CD4-positive, alpha-beta T cell treated with Interferon gamma for 1 hour (primary cell): ENCODE data around the gene ANO1.
"Not testable (repeated sequence)": the region's sequence is repeated elsewhere in the genome, so short reads cannot be mapped to it uniquely, and the experiment has no call there.

Source experiments
- DNase-seq: peaks from one replicate; pipeline ENCODE4 v3.0.0-alpha.2; 2020

Gene ANO1

GRCh38 chr11:70078095-70078780, at the start of gene ANO1:
Gene ANO1, plus strand, starts transcription at chr11:70078317. Its CDS starts 290 bp downstream, at chr11:70078607.
- no peak for DNase-seq

- DNase-seq, result no peak
These were observed 48.8 kb upstream of the ANO1 start for GRCh38 chr11:70029115-70029860.

DNA sequence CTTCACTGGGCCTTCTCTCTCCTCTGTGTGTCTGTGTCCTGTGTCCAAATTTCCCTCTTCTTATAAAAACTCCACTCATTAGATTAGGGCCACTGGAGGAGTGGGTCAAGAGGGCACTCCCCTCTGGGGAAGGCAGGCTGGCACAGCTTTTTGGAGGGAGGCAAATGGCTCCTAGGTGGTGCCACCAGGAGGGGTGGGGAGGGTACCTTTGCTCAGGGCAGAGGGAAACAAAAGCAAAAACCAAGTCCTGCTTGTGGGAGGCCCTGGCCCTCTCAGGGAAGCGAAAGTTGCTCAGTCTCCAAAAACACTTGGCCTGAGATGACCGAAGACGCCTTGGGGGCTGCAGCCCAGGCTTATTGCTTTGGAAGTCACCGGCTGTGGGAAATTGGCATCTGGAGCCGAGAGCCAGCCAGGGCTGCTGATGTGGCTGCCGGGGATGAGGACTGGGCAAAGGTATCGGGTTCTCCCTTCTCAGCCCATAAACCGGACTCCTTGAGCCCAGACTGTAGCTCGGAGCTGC, 48.2 kb upstream of the ANO1 start:
- no peak for DNase-seq

GRCh38 chr11:70030412-70030811, 47.7 kb upstream of the ANO1 start:
- no peak for DNase-seq

DNA sequence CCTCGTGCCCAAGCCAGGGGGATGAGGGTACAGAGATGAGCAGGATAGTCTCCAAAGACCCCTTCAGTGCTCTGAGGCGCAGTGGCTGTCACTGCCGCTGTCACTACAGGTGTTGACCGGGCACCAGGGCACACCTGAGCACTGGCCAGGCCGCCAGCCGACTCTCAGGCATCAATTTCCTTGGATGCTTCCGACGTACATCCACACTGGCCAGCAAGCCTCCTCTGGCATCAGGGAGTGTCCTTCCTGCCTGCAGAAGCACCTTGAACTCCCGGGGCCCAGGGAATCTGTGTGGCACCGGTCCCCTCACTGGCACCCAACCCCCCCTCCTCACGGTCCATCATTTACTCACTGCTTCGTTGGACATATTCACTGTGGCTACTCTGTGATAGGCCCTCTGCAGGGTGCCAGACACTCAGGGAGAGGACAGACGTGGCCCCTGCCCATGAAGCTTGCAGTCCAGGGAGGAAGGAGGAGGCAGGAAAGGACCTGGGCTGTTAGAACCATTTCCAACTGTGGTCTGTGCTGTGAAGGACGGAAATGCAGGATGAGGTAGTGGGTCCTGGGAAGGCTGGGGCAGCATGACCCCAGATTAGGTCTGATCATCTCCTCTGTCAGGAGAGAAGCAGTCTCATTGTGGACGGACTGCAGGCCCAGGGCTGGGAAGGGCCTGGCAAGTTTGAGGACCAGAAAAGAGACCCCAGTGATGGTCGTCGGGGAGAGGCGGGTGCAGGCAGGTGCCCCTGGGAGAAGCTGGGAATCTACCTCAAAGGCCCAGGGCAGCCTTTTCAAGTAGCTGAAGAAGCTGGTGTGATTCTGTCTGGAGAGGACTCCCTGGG, 46.3 kb upstream of the ANO1 start:
- DNase-seq, result no peak

GRCh38 chr11:70032470-70032795, 45.7 kb upstream of the ANO1 start:
- no peak for DNase-seq

DNA sequence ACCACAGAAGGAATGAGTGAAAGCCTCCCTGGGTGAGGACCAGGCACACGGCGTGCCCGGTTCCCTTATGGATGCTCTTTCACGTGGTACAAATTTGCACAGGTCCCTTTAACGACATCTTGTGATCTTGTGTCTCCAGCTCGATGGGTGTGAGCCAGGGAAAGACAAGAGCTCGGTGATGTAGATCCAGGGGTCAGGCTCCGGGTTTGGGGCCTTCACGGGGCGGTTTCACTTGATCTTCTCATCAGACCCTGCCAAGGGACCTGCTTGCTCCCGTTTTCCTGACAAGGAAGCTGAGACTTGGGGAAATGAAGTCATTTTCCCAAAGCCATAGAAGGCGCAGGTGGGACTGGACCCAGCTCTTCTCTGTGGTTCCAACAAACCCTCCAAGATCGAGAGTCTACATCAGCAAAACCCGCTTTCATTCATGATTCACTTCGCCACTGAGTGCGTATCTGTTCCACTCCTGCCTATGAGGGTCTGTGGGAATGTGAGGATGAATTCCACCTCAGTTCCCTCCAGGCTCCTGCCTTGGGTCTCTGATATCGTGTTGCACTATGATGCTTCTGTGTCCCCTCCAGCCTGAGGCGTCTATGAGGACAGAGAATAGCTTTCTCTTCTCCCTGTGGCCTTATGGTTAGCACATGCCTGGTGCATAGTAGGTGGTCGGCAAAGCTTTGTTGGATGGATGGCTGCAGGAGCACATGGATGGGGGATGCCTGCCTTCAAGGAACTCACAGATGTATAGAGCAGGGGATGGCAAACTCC, 45.0 kb upstream of the ANO1 start:
- DNase-seq, result no peak

GRCh38 chr11:70033711-70034070, 44.4 kb upstream of the ANO1 start:
- DNase-seq, result no peak

DNA sequence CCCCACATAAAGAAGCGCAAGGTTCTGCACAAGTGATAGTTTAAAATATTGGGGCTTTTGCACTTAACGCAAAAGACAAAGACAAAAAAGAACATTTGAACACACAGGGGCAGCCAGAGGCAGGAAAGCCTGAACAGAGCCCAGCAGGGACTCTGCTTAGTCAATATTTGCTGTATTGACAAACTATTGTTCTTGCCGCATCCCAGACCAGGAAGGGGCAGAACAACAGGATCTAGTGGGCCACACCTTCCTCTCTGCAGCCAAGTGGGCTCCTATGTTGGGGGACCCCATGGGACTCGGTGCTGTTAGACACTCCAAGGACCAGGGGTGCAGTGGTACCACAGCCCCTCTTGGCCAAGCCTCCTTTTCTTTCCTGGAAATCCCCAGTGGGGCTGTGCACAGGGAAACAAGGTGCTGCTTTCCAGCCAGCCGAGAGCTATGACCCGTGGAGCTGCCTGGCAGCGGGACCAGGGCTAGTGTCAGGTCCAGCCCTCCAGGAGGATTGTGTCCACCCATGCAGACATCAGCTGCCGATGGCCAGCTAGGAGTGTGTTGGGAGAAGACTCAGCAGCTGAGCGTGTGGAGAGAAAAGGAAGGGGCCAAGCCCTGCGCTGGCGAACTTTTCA, 43.3 kb upstream of the ANO1 start:
- DNase-seq, result no peak

- not testable (repeated sequence) for DNase-seq
These were observed 42.5 kb upstream of the ANO1 start for GRCh38 chr11:70035665-70036064.

DNA sequence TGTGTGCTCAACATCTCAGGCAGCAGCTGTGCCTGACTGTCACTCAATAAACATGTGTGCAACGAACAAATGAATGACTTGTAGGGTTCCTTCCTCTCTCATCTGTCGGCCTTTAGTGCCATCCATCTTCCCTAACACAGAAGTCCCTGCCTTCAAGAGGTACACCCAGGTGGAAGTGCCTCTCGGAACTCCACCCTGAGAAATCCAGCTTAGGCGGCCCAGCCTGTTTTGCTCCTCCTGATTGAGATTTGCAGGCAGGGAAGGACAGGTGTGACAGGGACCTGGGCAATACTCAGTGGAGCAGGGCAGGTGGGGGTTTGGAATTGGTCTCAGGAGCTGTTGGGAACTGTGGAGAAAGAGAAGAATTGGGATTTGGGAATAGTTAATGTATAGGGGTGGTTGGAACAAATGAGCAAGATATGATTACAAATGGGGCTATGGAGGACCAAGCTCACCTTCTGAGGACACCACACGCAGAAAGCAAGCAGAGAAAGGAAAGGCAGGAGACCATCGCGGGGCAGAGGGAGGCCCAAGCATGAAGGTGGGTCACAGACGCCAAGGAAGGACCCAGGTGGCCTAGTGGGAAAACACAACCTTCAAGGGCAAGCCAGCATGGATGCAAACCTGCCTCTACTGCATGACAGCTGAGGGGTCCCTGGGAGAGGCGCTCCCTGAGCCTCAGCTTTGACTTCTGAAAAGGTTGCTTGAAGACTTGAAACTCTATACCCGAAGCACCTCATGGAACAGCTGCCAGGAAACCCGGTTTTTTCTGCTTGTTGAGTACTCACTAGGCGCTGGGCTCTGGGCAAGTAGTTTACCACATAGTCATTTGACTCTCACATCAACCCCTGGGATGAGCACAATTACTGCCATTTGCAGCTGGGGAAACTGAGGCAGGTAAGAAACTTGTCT, 40.9 kb upstream of the ANO1 start:
- no peak for DNase-seq

DNA sequence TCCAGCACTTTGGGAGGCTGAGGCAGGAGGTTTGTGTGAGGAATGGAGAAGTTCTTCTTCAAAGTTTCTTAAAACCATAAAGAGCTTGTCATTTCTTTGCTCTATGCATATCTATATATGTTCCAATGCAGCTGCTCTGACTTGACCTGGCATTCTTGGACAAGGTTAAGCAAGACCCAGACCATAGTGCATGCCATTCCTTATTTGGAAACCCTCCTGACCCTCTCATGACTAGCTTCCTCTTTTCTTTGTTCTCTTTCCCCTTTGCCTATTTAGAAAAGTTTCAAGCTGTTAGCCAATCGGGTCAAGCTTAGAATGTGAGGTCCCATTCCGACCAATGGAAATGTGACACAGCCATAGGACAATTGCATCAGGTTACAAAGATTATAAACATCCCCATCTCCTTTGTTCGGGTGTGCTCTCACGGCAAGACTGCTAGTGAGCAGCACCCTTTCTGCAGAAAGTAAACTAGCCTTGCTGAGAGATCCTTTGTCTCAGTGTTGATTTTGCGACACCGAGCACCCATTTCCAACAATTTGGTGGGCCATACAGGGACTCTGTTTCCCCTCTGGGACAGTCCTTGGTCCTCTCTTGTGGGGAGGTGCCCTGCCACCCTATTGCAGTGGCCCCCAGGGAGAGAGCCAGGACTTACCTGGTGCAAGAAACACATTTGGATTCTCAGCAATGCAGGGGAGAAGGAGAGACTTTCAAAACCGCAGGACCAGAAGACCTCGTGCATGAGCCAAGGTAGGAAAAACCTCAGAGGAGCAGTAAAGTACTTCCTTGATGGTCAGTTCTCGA, 39.9 kb upstream of the ANO1 start:
- no peak for DNase-seq

DNA sequence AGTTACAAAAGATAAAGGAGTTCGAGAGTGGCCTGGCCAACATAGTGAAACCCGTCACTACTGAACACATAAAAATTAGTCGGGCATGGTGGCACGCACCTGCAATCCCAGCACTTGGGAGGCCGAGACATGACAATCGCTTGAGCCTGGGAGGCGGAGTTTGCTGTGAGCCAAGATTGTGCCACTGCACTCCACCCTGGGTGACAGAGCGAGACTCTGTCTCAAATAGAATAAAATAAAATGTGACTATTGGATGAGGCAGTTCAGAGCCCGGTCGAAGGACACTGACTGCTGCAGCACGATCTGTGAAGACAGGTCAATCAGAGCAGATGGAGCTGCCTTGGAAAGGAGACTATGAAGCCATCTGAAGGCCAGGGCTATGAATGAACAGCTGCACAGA, 37.7 kb upstream of the ANO1 start:
- no peak for DNase-seq

DNA sequence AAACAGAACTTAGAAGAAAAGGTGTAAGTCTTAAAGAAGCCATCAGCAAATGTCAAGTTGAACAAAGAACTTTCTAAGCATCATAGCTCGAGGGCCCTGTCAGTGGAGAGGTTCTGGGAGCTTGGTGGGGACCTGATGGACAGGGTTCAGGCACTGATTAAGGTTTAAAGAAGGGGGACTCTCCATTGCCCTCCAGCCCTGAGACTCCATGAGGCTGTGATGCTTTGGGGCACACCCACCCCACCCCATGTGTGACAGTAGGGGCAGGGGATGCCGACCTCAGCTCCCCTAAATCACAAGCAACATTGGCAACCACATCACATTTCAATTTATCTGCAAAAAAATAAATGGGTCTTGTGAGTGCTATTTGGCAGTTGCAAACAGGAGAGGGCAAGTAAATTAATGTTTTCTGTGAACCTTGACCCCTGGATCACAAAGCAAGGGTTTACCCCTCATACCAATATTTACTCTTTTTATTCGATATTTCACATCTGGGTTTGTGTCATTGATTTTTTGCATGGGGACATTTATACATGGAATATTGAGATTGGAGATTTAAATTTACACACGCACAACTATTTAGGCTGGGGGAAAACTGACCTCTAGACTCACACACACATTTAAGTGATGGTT, 37.1 kb upstream of the ANO1 start:
- DNase-seq, result no peak

- DNase-seq, result no peak
These were observed 34.6 kb upstream of the ANO1 start for GRCh38 chr11:70043482-70043881.

DNA sequence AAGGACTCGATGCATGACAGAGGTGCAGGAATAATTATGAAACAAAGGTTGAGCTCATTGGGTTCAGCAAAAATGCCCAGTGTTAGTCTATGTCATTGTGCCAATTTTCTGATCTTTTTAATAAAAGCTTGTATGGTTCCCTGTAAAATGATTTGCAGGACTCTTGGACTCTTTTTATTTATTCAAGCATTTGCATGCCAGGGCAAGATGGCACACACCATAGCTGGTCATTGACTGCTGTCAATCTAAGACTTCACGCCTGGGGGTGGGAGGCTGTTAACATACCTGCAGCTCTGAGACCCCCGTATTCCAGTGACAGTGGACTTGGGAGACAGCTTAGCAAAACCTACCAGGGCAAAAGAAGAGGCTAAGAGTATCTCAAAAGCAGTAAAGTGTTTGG, 32.0 kb upstream of the ANO1 start:
- DNase-seq, result no peak

DNA sequence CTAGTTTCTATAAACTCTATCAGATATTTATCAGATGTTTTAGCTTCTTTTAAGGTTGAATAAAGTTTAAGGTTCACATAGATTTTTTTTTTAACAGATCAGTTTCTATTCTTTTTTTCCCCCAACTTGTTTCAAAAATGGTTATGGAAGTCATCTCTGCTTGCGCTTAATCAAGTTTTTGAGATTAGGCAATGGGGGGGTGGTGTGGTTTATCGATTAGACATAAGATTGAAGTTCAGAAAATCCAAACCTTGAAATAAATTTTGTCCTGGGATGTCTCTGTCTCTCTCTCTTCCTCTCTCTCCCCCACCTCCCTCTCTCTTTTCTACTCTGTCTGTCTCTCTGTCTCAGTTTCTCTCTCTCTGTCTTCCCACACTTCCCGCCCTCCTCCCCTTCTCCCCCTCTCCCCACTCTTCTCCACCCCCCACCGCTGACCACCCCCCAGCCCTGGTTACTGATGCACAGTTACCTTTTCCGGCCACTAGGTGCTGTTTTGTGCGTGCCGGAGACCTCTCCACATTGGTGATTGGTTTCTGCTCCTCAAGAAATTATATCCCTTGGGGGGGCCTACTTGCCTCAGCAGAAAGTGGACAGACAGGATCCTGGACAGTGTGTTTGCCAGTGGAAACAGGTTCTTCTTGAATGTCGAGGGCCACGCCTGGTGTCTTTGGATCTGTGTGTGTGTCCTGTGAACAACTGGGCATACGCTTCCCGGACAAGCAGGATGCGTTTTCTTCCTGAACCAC, 29.7 kb upstream of the ANO1 start:
- no peak for DNase-seq

DNA sequence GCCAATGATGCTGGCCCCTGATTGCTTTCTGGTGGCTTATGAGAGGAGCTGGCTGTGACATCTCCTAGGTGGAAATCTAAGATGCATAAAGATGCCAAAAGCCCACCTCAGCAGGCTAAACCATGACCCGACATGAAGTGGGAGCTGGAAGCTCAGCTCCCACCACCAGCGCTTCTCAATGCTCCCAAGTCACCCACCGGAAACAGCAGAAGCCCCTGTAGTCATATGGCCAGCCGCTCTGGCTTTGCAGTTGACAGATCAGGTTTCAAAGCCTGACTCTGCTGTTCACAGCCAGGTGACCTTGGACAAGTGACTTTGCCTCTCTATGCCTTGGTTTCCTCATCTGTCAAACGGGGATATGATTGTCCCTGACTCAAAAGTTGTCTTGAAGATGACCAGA, 29.1 kb upstream of the ANO1 start:
- DNase-seq, result no peak

DNA sequence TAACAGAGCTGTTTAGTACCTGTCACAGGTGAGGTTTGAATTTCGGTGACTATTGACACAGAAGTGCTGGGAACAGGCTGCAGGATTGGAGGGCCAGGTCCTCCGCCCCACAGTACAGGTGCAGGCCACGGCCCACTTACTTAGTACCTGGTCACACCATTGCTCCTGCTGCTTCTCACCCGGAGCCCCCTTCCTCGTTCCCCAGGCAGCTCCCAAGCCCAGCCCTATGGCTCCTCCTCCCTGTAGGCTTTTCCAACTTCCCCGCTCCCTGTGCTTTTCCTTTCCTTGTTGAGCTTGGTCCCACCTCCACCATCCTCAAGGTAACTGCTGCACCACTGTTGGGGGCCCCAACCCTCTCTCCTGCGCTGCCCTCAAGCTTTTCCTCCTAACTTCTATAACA, 27.9 kb upstream of the ANO1 start:
- no peak for DNase-seq
